SK-N-SH (cell line): ENCODE measurements around the gene IPO4. TPM values are rescaled to one million over a fixed set of nuclear protein-coding genes. Genes with fewer than 3 reads are reported as not detected.
"Not testable (repeated sequence)": the region's sequence is repeated elsewhere in the genome, so short reads cannot be mapped to it uniquely, and the experiment has no call there.

Experiments used
- CTCF ChIA-PET: fragments of 300-600, 350-600 bp; formaldehyde crosslinking; extraction: SDS; loops from one replicate; lab custom pipeline; 2021; lab: Yijun Ruan, JAX
- POLR2A ChIA-PET: fragments of 350-600 bp; sonication (Branson Sonifier 250); formaldehyde crosslinking; extraction: SDS; loops from one replicate; lab custom pipeline; 2020; ENCODE audit warnings: antibody characterized with exemption, inconsistent platforms; lab: Yijun Ruan, JAX
- DNase-seq: peaks from one replicate; pipeline ENCODE4 v3.0.0; 2012
- H2AFZ ChIP-seq: fragments of 200-600 bp; sonication (generic); 2 replicates; pipeline ENCODE4 v1.8.1; 2016; ENCODE audit warnings: antibody characterized with exemption, mild to moderate bottlenecking, low read depth
- H3F3A ChIP-seq: fragments of 200-600 bp; sonication (generic); replicated peaks from 2 replicates; pipeline ENCODE3; 2016; ENCODE audit warnings: antibody characterized with exemption, mild to moderate bottlenecking; ENCODE audit not compliant: insufficient read depth
- H3K27ac ChIP-seq, 2 experiments: fragments of 200-500 bp in 1 of 2; fragments of 200-600 bp in 1 of 2; sonication (Bioruptor generic) in 1 of 2; sonication (generic), shearing (Covaris generic) in 1 of 2; 2 replicates each; pipeline versions ENCODE4 v1.5.1 to v1.6.1; 2014 to 2016; ENCODE audit warnings: low read depth in 2 of 2, inconsistent platforms in 1 of 2, low read length in 1 of 2, mild to moderate bottlenecking in 1 of 2, mixed read lengths in 1 of 2
- H3K27me3 ChIP-seq: fragments of 200-600 bp; sonication (generic), shearing (Covaris generic); 2 replicates; pipeline ENCODE4 v1.6.1; 2016; ENCODE audit warnings: mixed run types; ENCODE audit not compliant: insufficient read depth
- H3K36me3 ChIP-seq, 2 experiments: fragments of 200-500 bp in 1 of 2; fragments of 200-600 bp in 1 of 2; sonication (Bioruptor generic) in 1 of 2; sonication (generic) in 1 of 2; replicated peaks in 1 of 2; 2 replicates each; pipeline versions ENCODE3 to v1.5.1; 2014 to 2016; ENCODE audit warnings: low read length in 1 of 2, mild to moderate bottlenecking in 1 of 2; ENCODE audit not compliant: insufficient read depth in 2 of 2, control insufficient read depth in 1 of 2
- H3K4me1 ChIP-seq, 2 experiments: fragments of 200-500 bp in 1 of 2; fragments of 200-600 bp in 1 of 2; sonication (Bioruptor generic) in 1 of 2; sonication (generic), shearing (Covaris generic) in 1 of 2; 2 replicates each; pipeline versions ENCODE4 v1.5.1 to v1.6.1; 2014 to 2016; ENCODE audit warnings: low read depth in 1 of 2, low read length in 1 of 2, mixed run types in 1 of 2; ENCODE audit not compliant: insufficient read depth in 2 of 2, control insufficient read depth in 1 of 2
- H3K4me2 ChIP-seq: fragments of 200-600 bp; sonication (generic), shearing (Covaris generic); 2 replicates; pipeline ENCODE4 v1.6.1; 2017; ENCODE audit warnings: mixed run types
- H3K4me3 ChIP-seq, 2 experiments: fragments of 200-500 bp in 1 of 2; fragments of 200-600 bp in 1 of 2; sonication (Bioruptor generic) in 1 of 2; sonication (generic), shearing (Covaris generic) in 1 of 2; 2 replicates each; pipeline versions ENCODE4 v1.5.1 to v1.8.1; 2014 to 2016; ENCODE audit warnings: low read depth in 2 of 2, inconsistent platforms in 1 of 2, low read length in 1 of 2, mild to moderate bottlenecking in 1 of 2, mixed read lengths in 1 of 2, moderate library complexity in 1 of 2
- H3K79me2 ChIP-seq: fragments of 200-600 bp; sonication (generic); 2 replicates; pipeline ENCODE4 v1.8.1; 2017; ENCODE audit warnings: mild to moderate bottlenecking; ENCODE audit not compliant: insufficient read depth
- H3K9ac ChIP-seq: fragments of 200-600 bp; sonication (generic); 2 replicates; pipeline ENCODE4 v1.6.1; 2017; ENCODE audit warnings: mixed run types
- H3K9me2 ChIP-seq: fragments of 200-600 bp; sonication (generic); 2 replicates; pipeline ENCODE4 v1.6.1; 2017; ENCODE audit warnings: mixed run types
- H3K9me3 ChIP-seq: fragments of 200-600 bp; sonication (generic); 2 replicates; pipeline ENCODE4 v1.6.1; 2017; ENCODE audit warnings: mixed run types, mild to moderate bottlenecking, moderate library complexity
- H4K20me1 ChIP-seq: fragments of 200-600 bp; sonication (generic); 2 replicates; pipeline ENCODE4 v1.6.1; 2017; ENCODE audit warnings: mild to moderate bottlenecking, mixed run types; ENCODE audit not compliant: insufficient read depth
- ELF1 ChIP-seq: IDR thresholded peaks from 2 replicates; pipeline ENCODE4 v1.4.0; 2012
- EP300 ChIP-seq, 2 experiments: IDR thresholded peaks; 2 replicates each; pipeline versions ENCODE4 v1.4.0 to v1.6.1; 2012; ENCODE audit warnings: borderline replicate concordance in 1 of 2, low read depth in 1 of 2, low read length in 1 of 2
- EZH2phosphoT487 ChIP-seq: fragments of 200-600 bp; sonication (generic); IDR thresholded peaks from 2 replicates; pipeline ENCODE4 v1.6.1; 2017; ENCODE audit warnings: low read depth, mixed run types, mild to moderate bottlenecking, antibody characterized with exemption, moderate library complexity, borderline replicate concordance
- FOSL2 ChIP-seq: IDR thresholded peaks from 2 replicates; pipeline ENCODE4 v1.4.0; 2012; ENCODE audit warnings: low read depth, mild to moderate bottlenecking, moderate library complexity, borderline replicate concordance
- FOXJ3 ChIP-seq: sonication (generic); formaldehyde crosslinking; IDR thresholded peaks from 2 replicates; pipeline ENCODE4 v1.5.1; 2020; ENCODE audit warnings: mild to moderate bottlenecking, missing genetic modification reagents
- FOXM1 ChIP-seq: IDR thresholded peaks from 2 replicates; pipeline ENCODE4 v1.4.0; 2012; ENCODE audit warnings: low read depth, mild to moderate bottlenecking
- GABPA ChIP-seq: IDR thresholded peaks from 2 replicates; pipeline ENCODE4 v1.4.0; 2012; ENCODE audit warnings: low read depth, mild to moderate bottlenecking
- GATA2 ChIP-seq: sonication (generic); formaldehyde crosslinking; IDR thresholded peaks from 2 replicates; pipeline ENCODE4 v1.5.0; 2020; ENCODE audit warnings: mild to moderate bottlenecking, missing genetic modification reagents
- JUND ChIP-seq: IDR thresholded peaks from 2 replicates; pipeline ENCODE4 v1.4.0; 2012
- POLR2AphosphoS5 ChIP-seq: IDR thresholded peaks from 2 replicates; pipeline ENCODE4 v1.6.1; 2012; ENCODE audit warnings: low read depth, low read length
- RXRA ChIP-seq: IDR thresholded peaks from 2 replicates; pipeline ENCODE4 v1.4.0; 2012; ENCODE audit warnings: low read depth, mild to moderate bottlenecking, borderline replicate concordance
- SIN3A ChIP-seq: IDR thresholded peaks from 2 replicates; pipeline ENCODE4 v1.6.1; 2012; ENCODE audit warnings: low read depth, mild to moderate bottlenecking, low read length, moderate library complexity, borderline replicate concordance
- SMC3 ChIP-seq: IDR thresholded peaks from 2 replicates; pipeline ENCODE4 v1.6.1; 2012; ENCODE audit warnings: low read depth, low read length, improper control_type of control experiment
- TAF1 ChIP-seq: IDR thresholded peaks from 2 replicates; pipeline ENCODE4 v1.6.1; 2012; ENCODE audit warnings: low read depth, mild to moderate bottlenecking, low read length, moderate library complexity, borderline replicate concordance
- TCF12 ChIP-seq: IDR thresholded peaks from 2 replicates; pipeline ENCODE4 v1.4.0; 2012
- WGBS: methylation state at CpG from one replicate; pipeline ENCODE4 v1.1.6; 2017; ENCODE audit warnings: low lambda C conversion rate; 5-methylcytosine and 5-hydroxymethylcytosine counted together
- polyA plus RNA-seq, 3 experiments: library from polyadenylated mRNA; depleted of rRNA; stranded (reverse); fragments of >200 nt; gene quantifications; 2 replicates each; pipeline ENCODE4 v1.2.3, GENCODE V29; 2012
- TF ChIP-seq, protein P1 (sequence below): fragments of 200-600 bp; sonication (generic); IDR thresholded peaks from 2 replicates; pipeline ENCODE4 v1.6.1; 2017; ENCODE audit warnings: antibody characterized with exemption, mild to moderate bottlenecking, moderate library complexity
- TF ChIP-seq, protein P2 (sequence below): fragments of 150-350 bp; IDR thresholded peaks from 2 replicates; pipeline ENCODE4 v1.6.1; 2016; ENCODE audit warnings: mild to moderate bottlenecking, low read depth, low read length
- TF ChIP-seq, protein P3 (sequence below): IDR thresholded peaks from 2 replicates; pipeline ENCODE4 v1.6.1; 2012; ENCODE audit warnings: mild to moderate bottlenecking, low read depth, low read length, moderate library complexity
- TF ChIP-seq, protein P4 (sequence below): IDR thresholded peaks from 2 replicates; pipeline ENCODE4 v1.4.0; 2012; ENCODE audit warnings: low read depth, borderline replicate concordance

The IPO4 gene
- polyA plus RNA-seq, 1 of the 3 experiments (the other 2 are of a cell fraction), result 61.3 TPM

DNA sequence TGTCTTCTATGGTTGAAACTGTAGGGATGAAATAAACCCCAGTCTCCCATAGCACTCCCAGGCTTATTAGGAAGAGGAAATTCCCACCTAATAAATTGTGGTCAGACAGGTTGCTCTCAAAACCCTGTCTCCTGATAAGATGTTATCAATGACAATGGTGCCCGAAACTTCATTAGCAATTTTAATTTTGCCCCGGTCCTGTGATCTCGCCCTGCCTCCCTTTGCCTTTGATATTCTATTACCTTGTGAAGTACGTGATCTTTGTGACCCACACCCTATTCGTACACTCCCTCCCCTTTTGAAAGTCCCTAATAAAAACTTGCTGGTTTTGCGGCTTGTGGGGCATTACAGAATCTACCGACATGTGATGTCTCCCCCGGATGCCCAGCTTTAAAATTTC, 13.9 kb upstream of the IPO4 start:
- not testable (repeated sequence) for H3K9me2 ChIP-seq, H4K20me1 ChIP-seq, H3K4me3 ChIP-seq, H3K27ac ChIP-seq, DNase-seq, H2AFZ ChIP-seq, H3K9ac ChIP-seq, H3F3A ChIP-seq, H3K27me3 ChIP-seq, H3K9me3 ChIP-seq, H3K4me1 ChIP-seq, H3K4me2 ChIP-seq
- WGBS, result 85% methylated on average over 8 of the region's 8 CpGs
- CTCF ChIA-PET, result interaction anchor here (0.9 to 1.1 kb wide), 2 partner anchors 106 to 131 kb away, joined by 3 read pairs; partner anchors contain the start of gene CIDEB
- Histone ChIP-seq H3K79me2 (peaks cover 33% of the 10 kb centered on the region), H3K36me3 (peaks cover 23 to 49% of the 10 kb centered on the region in 2 experiments)
- POLR2A ChIA-PET, result interaction anchor here (0.9 kb wide), 1 partner anchor 11 kb away, joined by 3 read pairs; the partner anchor contains the start of gene CHMP4A

- POLR2A ChIA-PET, result interaction anchor here (1.6 kb wide), 1 partner anchor 14 kb away, joined by 5 read pairs; the partner anchor contains the start of gene CHMP4A
Observed at GRCh38 chr14:24198814-24199524, 10.4 kb upstream of the IPO4 start.

More at GRCh38 chr14:24198814-24199524, 10.4 kb upstream of the IPO4 start:
- CTCF ChIA-PET, result interaction anchor here (0.6 to 1.8 kb wide), 3 partner anchors 9 to 17 kb away, joined by 3 to 4 read pairs (median 3); partner anchors contain the start of gene MDP1
- Histone ChIP-seq H3K36me3 (peaks cover 2 to 33% of the 10 kb centered on the region in 2 experiments), H3K9ac (no peak overlapping the region), H4K20me1 (no peaks in the 10 kb centered on the region), H3F3A (no peaks in the 10 kb centered on the region), H3K9me2 (no peaks in the 10 kb centered on the region), H3K27ac (no peak overlapping the region), H3K4me1 (peaks cover 11% of the 10 kb centered on the region in 2 experiments; a peak in 2 of 4 replicates), H3K27me3 (no peaks in the 10 kb centered on the region), H3K9me3 (no peaks in the 10 kb centered on the region), H3K4me3 (no peak overlapping the region), H3K4me2 (no peak overlapping the region; the same call in 1 of the 2 replicates), H3K79me2 (peaks cover 65% of the 10 kb centered on the region), H2AFZ (no peak overlapping the region)
- 94% methylated on average over 7 of the region's 7 CpGs for WGBS
- TF ChIP-seq TCF12 (no peak), GABPA (no peak), RXRA (no peak), POLR2AphosphoS5 (no peak), FOXM1 (no peak), TAF1 (no peak), GATA2 (CRISPR knock-in tag) (no peak), EP300 (IDR thresholded peaks at IDR 0.05; ENCODE audit: borderline replicate concordance in 1 of 2, low read depth in 1 of 2, low read length in 1 of 2) (no peak), SMC3 (no peak), FOSL2 (no peak), FOXJ3 (CRISPR knock-in tag) (no peak), JUND (no peak), SIN3A (no peak), ELF1 (no peak), EZH2phosphoT487 (no peak)
- TF ChIP-seq, protein P1, sequence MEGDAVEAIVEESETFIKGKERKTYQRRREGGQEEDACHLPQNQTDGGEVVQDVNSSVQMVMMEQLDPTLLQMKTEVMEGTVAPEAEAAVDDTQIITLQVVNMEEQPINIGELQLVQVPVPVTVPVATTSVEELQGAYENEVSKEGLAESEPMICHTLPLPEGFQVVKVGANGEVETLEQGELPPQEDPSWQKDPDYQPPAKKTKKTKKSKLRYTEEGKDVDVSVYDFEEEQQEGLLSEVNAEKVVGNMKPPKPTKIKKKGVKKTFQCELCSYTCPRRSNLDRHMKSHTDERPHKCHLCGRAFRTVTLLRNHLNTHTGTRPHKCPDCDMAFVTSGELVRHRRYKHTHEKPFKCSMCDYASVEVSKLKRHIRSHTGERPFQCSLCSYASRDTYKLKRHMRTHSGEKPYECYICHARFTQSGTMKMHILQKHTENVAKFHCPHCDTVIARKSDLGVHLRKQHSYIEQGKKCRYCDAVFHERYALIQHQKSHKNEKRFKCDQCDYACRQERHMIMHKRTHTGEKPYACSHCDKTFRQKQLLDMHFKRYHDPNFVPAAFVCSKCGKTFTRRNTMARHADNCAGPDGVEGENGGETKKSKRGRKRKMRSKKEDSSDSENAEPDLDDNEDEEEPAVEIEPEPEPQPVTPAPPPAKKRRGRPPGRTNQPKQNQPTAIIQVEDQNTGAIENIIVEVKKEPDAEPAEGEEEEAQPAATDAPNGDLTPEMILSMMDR, result no peak
- TF ChIP-seq, protein P2, sequence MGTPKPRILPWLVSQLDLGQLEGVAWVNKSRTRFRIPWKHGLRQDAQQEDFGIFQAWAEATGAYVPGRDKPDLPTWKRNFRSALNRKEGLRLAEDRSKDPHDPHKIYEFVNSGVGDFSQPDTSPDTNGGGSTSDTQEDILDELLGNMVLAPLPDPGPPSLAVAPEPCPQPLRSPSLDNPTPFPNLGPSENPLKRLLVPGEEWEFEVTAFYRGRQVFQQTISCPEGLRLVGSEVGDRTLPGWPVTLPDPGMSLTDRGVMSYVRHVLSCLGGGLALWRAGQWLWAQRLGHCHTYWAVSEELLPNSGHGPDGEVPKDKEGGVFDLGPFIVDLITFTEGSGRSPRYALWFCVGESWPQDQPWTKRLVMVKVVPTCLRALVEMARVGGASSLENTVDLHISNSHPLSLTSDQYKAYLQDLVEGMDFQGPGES, result no peak
- TF ChIP-seq, protein P3, sequence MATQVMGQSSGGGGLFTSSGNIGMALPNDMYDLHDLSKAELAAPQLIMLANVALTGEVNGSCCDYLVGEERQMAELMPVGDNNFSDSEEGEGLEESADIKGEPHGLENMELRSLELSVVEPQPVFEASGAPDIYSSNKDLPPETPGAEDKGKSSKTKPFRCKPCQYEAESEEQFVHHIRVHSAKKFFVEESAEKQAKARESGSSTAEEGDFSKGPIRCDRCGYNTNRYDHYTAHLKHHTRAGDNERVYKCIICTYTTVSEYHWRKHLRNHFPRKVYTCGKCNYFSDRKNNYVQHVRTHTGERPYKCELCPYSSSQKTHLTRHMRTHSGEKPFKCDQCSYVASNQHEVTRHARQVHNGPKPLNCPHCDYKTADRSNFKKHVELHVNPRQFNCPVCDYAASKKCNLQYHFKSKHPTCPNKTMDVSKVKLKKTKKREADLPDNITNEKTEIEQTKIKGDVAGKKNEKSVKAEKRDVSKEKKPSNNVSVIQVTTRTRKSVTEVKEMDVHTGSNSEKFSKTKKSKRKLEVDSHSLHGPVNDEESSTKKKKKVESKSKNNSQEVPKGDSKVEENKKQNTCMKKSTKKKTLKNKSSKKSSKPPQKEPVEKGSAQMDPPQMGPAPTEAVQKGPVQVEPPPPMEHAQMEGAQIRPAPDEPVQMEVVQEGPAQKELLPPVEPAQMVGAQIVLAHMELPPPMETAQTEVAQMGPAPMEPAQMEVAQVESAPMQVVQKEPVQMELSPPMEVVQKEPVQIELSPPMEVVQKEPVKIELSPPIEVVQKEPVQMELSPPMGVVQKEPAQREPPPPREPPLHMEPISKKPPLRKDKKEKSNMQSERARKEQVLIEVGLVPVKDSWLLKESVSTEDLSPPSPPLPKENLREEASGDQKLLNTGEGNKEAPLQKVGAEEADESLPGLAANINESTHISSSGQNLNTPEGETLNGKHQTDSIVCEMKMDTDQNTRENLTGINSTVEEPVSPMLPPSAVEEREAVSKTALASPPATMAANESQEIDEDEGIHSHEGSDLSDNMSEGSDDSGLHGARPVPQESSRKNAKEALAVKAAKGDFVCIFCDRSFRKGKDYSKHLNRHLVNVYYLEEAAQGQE, result no peak
- TF ChIP-seq, protein P4, sequence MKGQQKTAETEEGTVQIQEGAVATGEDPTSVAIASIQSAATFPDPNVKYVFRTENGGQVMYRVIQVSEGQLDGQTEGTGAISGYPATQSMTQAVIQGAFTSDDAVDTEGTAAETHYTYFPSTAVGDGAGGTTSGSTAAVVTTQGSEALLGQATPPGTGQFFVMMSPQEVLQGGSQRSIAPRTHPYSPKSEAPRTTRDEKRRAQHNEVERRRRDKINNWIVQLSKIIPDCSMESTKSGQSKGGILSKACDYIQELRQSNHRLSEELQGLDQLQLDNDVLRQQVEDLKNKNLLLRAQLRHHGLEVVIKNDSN, result no peak
- DNase-seq, result no peak
